HepG2 (cell line): ENCODE measurements around the gene CLIC1. TPM values are rescaled to one million over a fixed set of nuclear protein-coding genes. Genes with fewer than 3 reads are reported as not detected.

Experiments used
- BRD4 ChIP-seq: sonication (generic); formaldehyde crosslinking; IDR thresholded peaks from 2 replicates; pipeline ENCODE4 v1.4.0; 2020; ENCODE audit warnings: missing genetic modification reagents
- CEBPZ ChIP-seq: IDR thresholded peaks from 2 replicates; pipeline ENCODE4 v1.6.1; 2012; ENCODE audit warnings: low read length, improper control_type of control experiment
- CREM ChIP-seq, 2 experiments: sonication (generic) in 1 of 2; formaldehyde crosslinking in 1 of 2; IDR thresholded peaks; 2 replicates each; pipeline versions ENCODE4 v1.4.0 to v1.6.1; 2016 to 2020; ENCODE audit warnings: antibody characterized with exemption in 1 of 2, mild to moderate bottlenecking in 1 of 2, missing genetic modification reagents in 1 of 2
- GPBP1L1 ChIP-seq: sonication (generic); formaldehyde crosslinking; IDR thresholded peaks from 2 replicates; pipeline ENCODE4 v1.5.0; 2020; ENCODE audit warnings: mild to moderate bottlenecking, missing genetic modification reagents
- GPN1 ChIP-seq: sonication (generic); formaldehyde crosslinking; IDR thresholded peaks from 2 replicates; pipeline ENCODE4 v1.5.1; 2020; ENCODE audit warnings: missing genetic modification reagents, borderline replicate concordance
- GTF3A ChIP-seq: sonication (generic); formaldehyde crosslinking; conservative IDR thresholded peaks from 2 replicates; pipeline ENCODE4 v1.4.0; 2020; ENCODE audit warnings: mild to moderate bottlenecking, missing genetic modification reagents
- HNF4A ChIP-seq: sonication (generic); formaldehyde crosslinking; IDR thresholded peaks from 2 replicates; pipeline ENCODE4 v1.4.0; 2020; ENCODE audit warnings: missing genetic modification reagents
- KLF13 ChIP-seq: sonication (generic); formaldehyde crosslinking; IDR thresholded peaks from 2 replicates; pipeline ENCODE4 v1.4.0; 2020; ENCODE audit warnings: mild to moderate bottlenecking, missing genetic modification reagents
- RBM22 ChIP-seq: fragments of 200-400 bp; formaldehyde crosslinking; optimal IDR thresholded peaks from 2 replicates; pipeline ENCODE3; 2017; ENCODE audit warnings: mild to moderate bottlenecking, low read length, moderate library complexity
- REXO4 ChIP-seq: sonication (generic); formaldehyde crosslinking; IDR thresholded peaks from 2 replicates; pipeline ENCODE4 v1.8.0; 2022; ENCODE audit warnings: missing genetic modification reagents, mild to moderate bottlenecking, borderline replicate concordance
- SMYD3 ChIP-seq: sonication (generic); formaldehyde crosslinking; IDR thresholded peaks from 2 replicates; pipeline ENCODE4 v1.8.1; 2023; ENCODE audit warnings: mild to moderate bottlenecking, missing genetic modification reagents
- SRSF1 ChIP-seq: fragments of 200-400 bp; formaldehyde crosslinking; optimal IDR thresholded peaks from 2 replicates; pipeline ENCODE3; 2017; ENCODE audit warnings: mild to moderate bottlenecking, low read depth, low read length, moderate library complexity
- TARDBP ChIP-seq: sonication (generic); formaldehyde crosslinking; IDR thresholded peaks from 2 replicates; pipeline ENCODE4 v1.8.0; 2022; ENCODE audit warnings: mild to moderate bottlenecking, missing genetic modification reagents
- TBX3 ChIP-seq: fragments of 450-650 bp; IDR thresholded peaks from 2 replicates; pipeline ENCODE4 v1.6.1; 2017; ENCODE audit warnings: antibody characterized with exemption, mild to moderate bottlenecking, inconsistent platforms, borderline replicate concordance
- THAP9 ChIP-seq: sonication (generic); formaldehyde crosslinking; IDR thresholded peaks from 2 replicates; pipeline ENCODE4; 2020; ENCODE audit warnings: missing genetic modification reagents, mild to moderate bottlenecking, borderline replicate concordance
- TMF1 ChIP-seq: sonication (generic); formaldehyde crosslinking; IDR thresholded peaks from 2 replicates; pipeline ENCODE4 v1.8.1; 2022; ENCODE audit warnings: low read depth, missing genetic modification reagents
- ZNF136 ChIP-seq: sonication (generic); formaldehyde crosslinking; IDR thresholded peaks from 2 replicates; pipeline ENCODE4 v1.8.1; 2022; ENCODE audit warnings: low read depth, mild to moderate bottlenecking, moderate library complexity, missing genetic modification reagents
- ZNF18 ChIP-seq: sonication (generic); formaldehyde crosslinking; IDR thresholded peaks from 2 replicates; pipeline ENCODE4 v1.8.0; 2022; ENCODE audit warnings: mild to moderate bottlenecking, missing genetic modification reagents; ENCODE audit not compliant: insufficient replicate concordance
- ZNF234 ChIP-seq: sonication (generic); formaldehyde crosslinking; conservative IDR thresholded peaks from 2 replicates; pipeline ENCODE4 v1.5.1; 2020; ENCODE audit warnings: mild to moderate bottlenecking, missing genetic modification reagents
- ZNF547 ChIP-seq: sonication (generic); formaldehyde crosslinking; IDR thresholded peaks from 2 replicates; pipeline ENCODE4 v1.5.1; 2020; ENCODE audit warnings: mild to moderate bottlenecking, missing genetic modification reagents
- ZNF709 ChIP-seq: sonication (generic); formaldehyde crosslinking; IDR thresholded peaks from 2 replicates; pipeline ENCODE4 v1.5.0; 2020; ENCODE audit warnings: mild to moderate bottlenecking, missing genetic modification reagents
- polyA plus RNA-seq, 8 experiments: library from polyadenylated mRNA; depleted of rRNA in 3 of 8; stranded (reverse) in 7 of 8; unstranded in 1 of 8; fragments of >200 nt; fragmentation: Illumina TruSeq in 4 of 8; extraction: Trizol in 4 of 8; gene quantifications; 2 replicates each; pipeline versions ENCODE4 v1.2.1 to v1.2.3, GENCODE V29; 2011 to 2016; ENCODE audit warnings: low read depth in 4 of 8, missing spikeins in 1 of 8, mixed read lengths in 1 of 8; ENCODE audit not compliant: insufficient read depth in 1 of 8
- total RNA-seq, 5 experiments: library from RNA; depleted of rRNA; stranded (reverse); fragments of >200 nt; fragmentation: Illumina TruSeq; extraction: Trizol; gene quantifications; 2 replicates each; pipeline ENCODE4 v1.2.3, GENCODE V29; 2016; ENCODE audit warnings: low read depth in 1 of 5

CLIC1 gene
- total and polyA plus RNA-seq, 2 of the 13 experiments (the other 11 are each of a cell fraction or from before 2014, with no cell fraction given): 602 to 891 TPM

- TF ChIP-seq TMF1 (CRISPR knock-in tag) (no peak), GTF3A (CRISPR knock-in tag) (no peak; the same call in 1 of the 2 replicates), SMYD3 (no peak), REXO4 (CRISPR knock-in tag) (no peak), ZNF234 (no peak), GPN1 (CRISPR knock-in tag) (no peak), ZNF18 (CRISPR knock-in tag) (no peak), CEBPZ (no peak), KLF13 (no peak), ZNF709 (no peak), TARDBP (CRISPR knock-in tag) (no peak), BRD4 (CRISPR knock-in tag) (peak; percentile 65; the same call in 1 of the 2 replicates), TBX3 (no peak), HNF4A (peak; percentile 76), CREM (IDR thresholded peaks at IDR 0.05) (no peak), CREM (CRISPR knock-in tag; IDR thresholded peaks at IDR 0.05) (no peak), SRSF1 (no peak), ZNF136 (CRISPR knock-in tag) (no peak), ZNF547 (CRISPR knock-in tag) (0 out of 2 replicates have a peak, but pooled peaks have one; percentile 40), GPBP1L1 (CRISPR knock-in tag) (no peak), RBM22 (no peak), THAP9 (no peak)
Measured at GRCh38 chr6:31778193-31778592, 41.9 kb upstream of the CLIC1 start (continued).
